OCI-LY7 (cell line): Measurements from ENCODE around the gene PRRX1.

Experiments used
- EZH2phosphoT487 ChIP-seq: fragments of 200-600 bp; sonication (generic); IDR thresholded peaks from 2 replicates; pipeline ENCODE4 v1.6.1; 2018; ENCODE audit warnings: low read depth, borderline replicate concordance, mild to moderate bottlenecking, mixed run types, antibody characterized with exemption, low read length, moderate library complexity, mixed read lengths
- TF ChIP-seq, protein P1 (sequence below): fragments of 200-600 bp; sonication (generic); conservative IDR thresholded peaks from 2 replicates; pipeline ENCODE4 v1.5.1; 2014; ENCODE audit warnings: mild to moderate bottlenecking, antibody characterized with exemption, low read length, moderate library complexity, mixed read lengths

DNA sequence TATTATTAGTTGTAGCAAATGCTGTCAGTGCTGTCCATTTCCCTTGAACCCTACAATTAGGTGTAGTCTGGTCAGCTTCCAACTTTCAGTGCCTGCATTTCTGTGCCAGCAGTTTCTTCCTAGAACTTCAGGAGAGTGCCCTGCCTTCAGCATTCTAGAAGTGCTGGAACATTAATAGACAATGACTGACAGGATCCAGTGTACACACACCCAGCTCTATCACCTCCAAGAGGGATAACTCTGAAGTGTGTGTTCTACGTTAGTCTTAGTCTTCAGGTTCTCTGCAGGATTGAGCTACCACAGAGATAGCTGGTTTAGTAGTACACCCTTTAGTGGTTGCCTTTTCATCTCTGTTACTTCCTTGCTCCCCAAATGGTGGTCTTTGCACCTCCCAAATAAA, 61.4 kb downstream of the PRRX1 start:
- TF ChIP-seq, protein P1, sequence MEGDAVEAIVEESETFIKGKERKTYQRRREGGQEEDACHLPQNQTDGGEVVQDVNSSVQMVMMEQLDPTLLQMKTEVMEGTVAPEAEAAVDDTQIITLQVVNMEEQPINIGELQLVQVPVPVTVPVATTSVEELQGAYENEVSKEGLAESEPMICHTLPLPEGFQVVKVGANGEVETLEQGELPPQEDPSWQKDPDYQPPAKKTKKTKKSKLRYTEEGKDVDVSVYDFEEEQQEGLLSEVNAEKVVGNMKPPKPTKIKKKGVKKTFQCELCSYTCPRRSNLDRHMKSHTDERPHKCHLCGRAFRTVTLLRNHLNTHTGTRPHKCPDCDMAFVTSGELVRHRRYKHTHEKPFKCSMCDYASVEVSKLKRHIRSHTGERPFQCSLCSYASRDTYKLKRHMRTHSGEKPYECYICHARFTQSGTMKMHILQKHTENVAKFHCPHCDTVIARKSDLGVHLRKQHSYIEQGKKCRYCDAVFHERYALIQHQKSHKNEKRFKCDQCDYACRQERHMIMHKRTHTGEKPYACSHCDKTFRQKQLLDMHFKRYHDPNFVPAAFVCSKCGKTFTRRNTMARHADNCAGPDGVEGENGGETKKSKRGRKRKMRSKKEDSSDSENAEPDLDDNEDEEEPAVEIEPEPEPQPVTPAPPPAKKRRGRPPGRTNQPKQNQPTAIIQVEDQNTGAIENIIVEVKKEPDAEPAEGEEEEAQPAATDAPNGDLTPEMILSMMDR: no peak
- no peak for TF ChIP-seq EZH2phosphoT487
